NCI-H69 (cell line): Measurements from ENCODE around the gene PMM2.

Source experiments
- DNase-seq: peaks from one replicate; lab custom pipeline; 2025; lab: John Stamatoyannopoulos, UW

Gene PMM2

GRCh38 chr16:8851761-8852403, 54.2 kb downstream of the PMM2 start:
- no peak for DNase-seq

- no peak for DNase-seq
Observed at GRCh38 chr16:8852534-8852933, 54.9 kb downstream of the PMM2 start.

GRCh38 chr16:8853150-8853549, 55.5 kb downstream of the PMM2 start:
- no peak for DNase-seq

GRCh38 chr16:8853611-8854010, 56.0 kb downstream of the PMM2 start:
- no peak for DNase-seq

- DNase-seq, result peak; percentile 22
Observed at GRCh38 chr16:8854298-8854948, 56.8 kb downstream of the PMM2 start.

- no peak for DNase-seq
Observed at GRCh38 chr16:8855051-8855786, 57.6 kb downstream of the PMM2 start.

GRCh38 chr16:8855972-8856371, 58.3 kb downstream of the PMM2 start:
- no peak for DNase-seq

- no peak for DNase-seq
Observed at GRCh38 chr16:8858994-8859912, 61.6 kb downstream of the PMM2 start.

GRCh38 chr16:8859913-8860881, 62.6 kb downstream of the PMM2 start:
- no peak for DNase-seq

GRCh38 chr16:8861563-8862308, 64.1 kb downstream of the PMM2 start:
- DNase-seq, result no peak

GRCh38 chr16:8862309-8863130, 64.9 kb downstream of the PMM2 start:
- DNase-seq, result no peak

- DNase-seq, result peak; percentile 40
Observed at GRCh38 chr16:8863594-8864424, 66.2 kb downstream of the PMM2 start.

- DNase-seq, result no peak
Observed at GRCh38 chr16:8864480-8865110, 67.0 kb downstream of the PMM2 start.

GRCh38 chr16:8865145-8865882, 67.7 kb downstream of the PMM2 start:
- DNase-seq, result no peak

GRCh38 chr16:8866118-8866883, 68.7 kb downstream of the PMM2 start:
- peak; percentile 88 for DNase-seq

GRCh38 chr16:8866884-8867215, 69.2 kb downstream of the PMM2 start:
- no peak for DNase-seq
